HG03196 (cell line): ENCODE results near the gene ACOXL.
"Not testable (repeated sequence)": the region's sequence is repeated elsewhere in the genome, so short reads cannot be mapped to it uniquely, and the experiment has no call there.

Experiments
- ATAC-seq: cut with Tn5 transposase; IDR thresholded peaks from one replicate; pipeline ENCODE4 v1.9.1; 2021; ENCODE audit not compliant: unreplicated experiment

ACOXL gene

GRCh38 chr2:110732422-110733413 lies at the start of gene ACOXL:
Gene ACOXL, plus strand, starts transcription at chr2:110732573. Its CDS starts 35,817 bp downstream, at chr2:110768390.
- no peak for ATAC-seq

GRCh38 chr2:110682872-110683271 lies 49.5 kb upstream of the ACOXL start:
- ATAC-seq = no peak

- ATAC-seq = not testable (repeated sequence)
Measured at GRCh38 chr2:110687775-110688484, 44.4 kb upstream of the ACOXL start.

- ATAC-seq = no peak
Measured at GRCh38 chr2:110688594-110689091, 43.7 kb upstream of the ACOXL start.

GRCh38 chr2:110690083-110690965 lies 42.0 kb upstream of the ACOXL start:
- ATAC-seq = no peak

GRCh38 chr2:110691612-110692258 lies 40.6 kb upstream of the ACOXL start:
- no peak for ATAC-seq

- ATAC-seq = not testable (repeated sequence)
Measured at GRCh38 chr2:110695146-110695898, 37.1 kb upstream of the ACOXL start.

GRCh38 chr2:110698253-110698652 lies 34.1 kb upstream of the ACOXL start:
- not testable (repeated sequence) for ATAC-seq

- no peak for ATAC-seq
Measured at GRCh38 chr2:110702514-110703380, 29.6 kb upstream of the ACOXL start.

- no peak for ATAC-seq
Measured at GRCh38 chr2:110707386-110707965, 24.9 kb upstream of the ACOXL start.

- no peak for ATAC-seq
Measured at GRCh38 chr2:110708455-110708854, 23.9 kb upstream of the ACOXL start.

- no peak for ATAC-seq
Measured at GRCh38 chr2:110712737-110713136, 19.6 kb upstream of the ACOXL start.

GRCh38 chr2:110713513-110714362 lies 18.6 kb upstream of the ACOXL start:
- no peak for ATAC-seq

- no peak for ATAC-seq
Measured at GRCh38 chr2:110714452-110715224, 17.7 kb upstream of the ACOXL start.

- no peak for ATAC-seq
Measured at GRCh38 chr2:110716959-110717645, 15.3 kb upstream of the ACOXL start.

GRCh38 chr2:110717734-110718133 lies 14.6 kb upstream of the ACOXL start:
- no peak for ATAC-seq
